Endometrial microvascular endothelial cells (primary cell): ENCODE measurements around the gene GCC2. TPM values are rescaled to one million over a fixed set of nuclear protein-coding genes. Genes with fewer than 3 reads are reported as not detected.
"Not testable (repeated sequence)": the region's sequence is repeated elsewhere in the genome, so short reads cannot be mapped to it uniquely, and the experiment has no call there.

ENCODE experiments used
- in situ Hi-C: cut with HindIII; loops from 2 replicates; pipeline ENCODE4 v1.10.0; 2017; ENCODE audit warnings: low sequenced_read_pairs, low pct_unique_long_range_greater_than_20kb; ENCODE audit errors: inconsistent ontology term
- total RNA-seq: library from RNA; depleted of rRNA; stranded (reverse); fragments of >200 nt; gene quantifications from one replicate; pipeline ENCODE4 v1.2.3, GENCODE V29; 2015; ENCODE audit errors: inconsistent ontology term

Gene GCC2
- total RNA-seq, result 7.1 TPM

- in situ Hi-C loops, result no loop called here
Measured at GRCh38 chr2:108448678-108449409, at the start of gene GCC2. TSS of gene GCC2 (plus strand) at chr2:108449206. CDS start at chr2:108449275, 69 bp downstream.

GRCh38 chr2:108399479-108399878 is 49.5 kb upstream of the GCC2 start:
- in situ Hi-C loops, result no loop called here

- in situ Hi-C loops, result no loop called here
Measured at GRCh38 chr2:108401800-108402199, 47.2 kb upstream of the GCC2 start.

- in situ Hi-C loops, result no loop called here
Measured at GRCh38 chr2:108403494-108403893, 45.5 kb upstream of the GCC2 start.

GRCh38 chr2:108404784-108405397 is 44.1 kb upstream of the GCC2 start:
- in situ Hi-C loops, result no loop called here

GRCh38 chr2:108407864-108408729 is 40.9 kb upstream of the GCC2 start:
- in situ Hi-C loops, result no loop called here

- in situ Hi-C loops, result no loop called here
Measured at GRCh38 chr2:108409768-108410167, 39.2 kb upstream of the GCC2 start.

GRCh38 chr2:108412995-108413710 is 35.9 kb upstream of the GCC2 start:
- in situ Hi-C loops, result no loop called here

GRCh38 chr2:108413711-108414095 is 35.3 kb upstream of the GCC2 start:
- in situ Hi-C loops, result no loop called here

GRCh38 chr2:108414256-108414876 is 34.6 kb upstream of the GCC2 start:
- in situ Hi-C loops, result no loop called here

- in situ Hi-C loops, result no loop called here
Measured at GRCh38 chr2:108414945-108415344, 34.1 kb upstream of the GCC2 start.

GRCh38 chr2:108417254-108417653 is 31.8 kb upstream of the GCC2 start:
- in situ Hi-C loops, result no loop called here

- in situ Hi-C loops, result no loop called here
Measured at GRCh38 chr2:108418416-108418815, 30.6 kb upstream of the GCC2 start.

- in situ Hi-C loops, result no loop called here
Measured at GRCh38 chr2:108423067-108423466, 25.9 kb upstream of the GCC2 start.

GRCh38 chr2:108423502-108424251 is 25.3 kb upstream of the GCC2 start:
- in situ Hi-C loops, result no loop called here

GRCh38 chr2:108428286-108429009 is 20.6 kb upstream of the GCC2 start:
- in situ Hi-C loops, result no loop called here

- in situ Hi-C loops, result not testable (repeated sequence)
Measured at GRCh38 chr2:108435578-108435977, 13.4 kb upstream of the GCC2 start.
